Limb (tissue), 2 donors: ENCODE data around the gene ZBTB40.

Source experiments
- DNase-seq, 2 donors: peaks; one replicate each; pipeline ENCODE4 v3.0.0-alpha.2; 2016; ENCODE audit errors: extremely low spot score in 2 of 2

Gene ZBTB40

GRCh38 chr1:22553991-22554522, 102.4 kb downstream of the ZBTB40 start:
- no peak for DNase-seq

GRCh38 chr1:22555371-22555656, 103.7 kb downstream of the ZBTB40 start:
- DNase-seq = no peak

- no peak for DNase-seq
Observed at GRCh38 chr1:22556391-22557104, 104.9 kb downstream of the ZBTB40 start.

- DNase-seq = no peak
Observed at GRCh38 chr1:22557341-22557950, 105.8 kb downstream of the ZBTB40 start.

- no peak for DNase-seq
Observed at GRCh38 chr1:22562584-22563583, 111.2 kb downstream of the ZBTB40 start, which contains the start of gene EPHA8. Gene EPHA8, plus strand, starts transcription at chr1:22563489. Its CDS starts 147 bp downstream, at chr1:22563636.

- DNase-seq = no peak
Observed at GRCh38 chr1:22563671-22564602, 112.3 kb downstream of the ZBTB40 start.

GRCh38 chr1:22566161-22566560, 114.5 kb downstream of the ZBTB40 start:
- no peak for DNase-seq

- DNase-seq = no peak
Observed at GRCh38 chr1:22567197-22567596, 115.5 kb downstream of the ZBTB40 start.

GRCh38 chr1:22567994-22568393, 116.3 kb downstream of the ZBTB40 start:
- DNase-seq = no peak

- DNase-seq = no peak
Observed at GRCh38 chr1:22569269-22569668, 117.6 kb downstream of the ZBTB40 start.

- no peak for DNase-seq
Observed at GRCh38 chr1:22570140-22570909, 118.7 kb downstream of the ZBTB40 start.

- no peak for DNase-seq
Observed at GRCh38 chr1:22572818-22573217, 121.2 kb downstream of the ZBTB40 start.

- no peak for DNase-seq
Observed at GRCh38 chr1:22573237-22573636, 121.6 kb downstream of the ZBTB40 start.

- DNase-seq = no peak
Observed at GRCh38 chr1:22575532-22576149, 124.0 kb downstream of the ZBTB40 start.

- DNase-seq = no peak
Observed at GRCh38 chr1:22576150-22576544, 124.5 kb downstream of the ZBTB40 start.

- no peak for DNase-seq
Observed at GRCh38 chr1:22576617-22577016, 125.0 kb downstream of the ZBTB40 start.

GRCh38 chr1:22578732-22579361, 127.2 kb downstream of the ZBTB40 start:
- DNase-seq = no peak

GRCh38 chr1:22579541-22580155, 128.0 kb downstream of the ZBTB40 start:
- no peak for DNase-seq
